ENCODE measurements around the gene MYF5.
"Not testable (repeated sequence)": the region's sequence is repeated elsewhere in the genome, so short reads cannot be mapped to it uniquely, and the experiment has no call there.

The MYF5 gene

DNA sequence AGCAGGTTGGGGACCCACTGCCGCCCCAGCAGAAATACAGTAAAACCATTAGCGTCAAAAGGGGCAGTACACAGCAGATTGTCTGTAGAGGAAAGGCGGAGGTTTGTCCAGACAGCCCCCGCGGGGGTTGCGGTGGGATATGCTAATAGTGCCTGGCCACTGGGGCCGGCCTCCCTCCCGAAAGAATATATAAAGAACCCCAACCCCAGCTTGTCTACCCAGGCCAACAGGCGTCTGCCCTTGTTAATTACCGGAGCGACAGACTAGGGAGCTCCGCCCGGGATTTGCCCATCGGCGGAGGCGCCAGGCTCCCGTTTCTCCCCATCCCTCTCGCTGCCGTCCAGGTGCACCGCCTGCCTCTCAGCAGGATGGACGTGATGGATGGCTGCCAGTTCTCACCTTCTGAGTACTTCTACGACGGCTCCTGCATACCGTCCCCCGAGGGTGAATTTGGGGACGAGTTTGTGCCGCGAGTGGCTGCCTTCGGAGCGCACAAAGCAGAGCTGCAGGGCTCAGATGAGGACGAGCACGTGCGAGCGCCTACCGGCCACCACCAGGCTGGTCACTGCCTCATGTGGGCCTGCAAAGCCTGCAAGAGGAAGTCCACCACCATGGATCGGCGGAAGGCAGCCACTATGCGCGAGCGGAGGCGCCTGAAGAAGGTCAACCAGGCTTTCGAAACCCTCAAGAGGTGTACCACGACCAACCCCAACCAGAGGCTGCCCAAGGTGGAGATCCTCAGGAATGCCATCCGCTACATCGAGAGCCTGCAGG lies at the start of gene MYF5:
MYF5 (plus strand) TSS at position 217 of the 774 bp plus-strand sequence; CDS start at position 369, 152 bp downstream.
- DNase-seq: no peak

DNA sequence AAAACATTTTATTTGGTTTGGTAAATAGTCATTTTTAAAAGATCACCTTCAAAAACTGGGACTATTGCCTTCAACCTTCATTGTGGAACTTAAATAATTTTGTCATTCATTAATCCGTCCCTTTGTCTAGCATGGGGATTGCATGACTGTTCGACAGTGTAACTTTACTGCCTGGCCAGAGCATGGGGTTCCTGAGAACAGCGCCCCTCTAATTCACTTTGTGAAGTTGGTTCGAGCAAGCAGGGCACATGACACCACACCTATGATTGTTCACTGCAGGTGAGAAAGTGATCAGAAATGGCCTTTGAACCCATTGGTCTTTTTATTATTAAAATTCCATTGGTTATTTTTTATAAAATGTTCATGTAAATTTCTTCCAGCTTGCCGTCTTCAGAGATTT lies 46.5 kb upstream of the MYF5 start:
- no peak for DNase-seq

DNA sequence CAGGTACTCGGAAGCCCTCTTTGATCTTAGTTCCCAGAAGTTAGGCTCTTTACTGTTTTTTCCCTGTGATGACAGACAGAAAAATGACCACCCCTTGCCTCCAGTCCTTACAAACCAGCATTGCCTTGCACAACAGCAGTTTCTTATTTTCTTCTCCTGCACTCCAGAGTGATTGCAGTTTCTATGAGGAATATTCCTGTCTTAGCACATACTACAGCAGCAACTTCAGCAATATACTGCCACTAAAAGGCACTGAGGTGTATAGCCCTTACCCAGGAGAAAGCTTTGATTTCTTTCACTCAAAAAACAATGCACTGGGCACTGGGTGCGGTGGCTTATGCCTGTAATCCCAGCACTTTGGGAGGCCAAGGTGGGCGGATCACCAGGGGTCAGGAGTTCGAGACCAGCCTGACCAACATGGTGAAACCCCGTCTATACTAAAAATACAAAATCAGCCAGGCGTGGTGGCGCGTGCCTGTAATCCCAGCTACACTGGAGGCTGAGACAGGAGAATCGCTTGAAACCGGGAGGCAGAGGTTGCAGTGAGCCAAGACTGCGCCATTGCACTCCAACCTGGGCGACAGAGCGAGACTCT lies 40.6 kb upstream of the MYF5 start:
- DNase-seq: not testable (repeated sequence)

DNA sequence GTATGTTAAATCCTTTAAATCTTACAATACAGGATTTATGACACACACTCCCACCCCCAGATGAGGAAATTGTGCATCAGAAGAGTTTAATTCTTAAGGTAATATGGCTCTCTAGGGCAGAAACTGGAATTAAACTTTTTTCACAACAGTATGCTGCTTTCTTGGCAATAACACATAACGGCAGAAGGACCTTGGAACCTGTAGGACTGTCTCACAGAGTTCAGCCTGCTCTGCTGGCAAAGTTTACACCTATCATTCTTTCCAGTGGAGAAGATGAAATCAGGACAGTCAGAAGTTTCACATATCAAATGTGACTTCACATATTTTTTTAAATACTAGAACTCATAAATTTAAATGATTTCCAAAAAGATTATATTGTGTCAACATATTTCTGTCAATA lies 39.9 kb upstream of the MYF5 start:
- DNase-seq: no peak

DNA sequence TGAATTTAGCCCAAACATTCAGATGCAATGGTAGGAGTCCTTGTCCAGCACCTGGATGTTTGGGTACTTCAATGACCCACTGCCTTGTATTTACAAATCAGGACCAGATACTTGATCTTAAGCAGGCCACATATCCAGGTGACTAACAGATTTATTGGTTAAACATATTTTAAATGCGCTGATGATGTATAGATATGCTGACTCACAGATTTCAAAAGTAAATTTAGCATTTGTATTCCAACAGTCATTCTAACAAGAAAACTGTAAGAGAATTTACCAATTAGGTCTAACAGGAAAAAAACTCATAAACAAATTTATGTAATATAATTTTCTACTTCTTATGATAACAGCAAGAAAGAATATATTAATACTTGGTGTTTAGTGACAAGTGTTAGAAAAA lies 38.7 kb upstream of the MYF5 start:
- no peak for DNase-seq

DNA sequence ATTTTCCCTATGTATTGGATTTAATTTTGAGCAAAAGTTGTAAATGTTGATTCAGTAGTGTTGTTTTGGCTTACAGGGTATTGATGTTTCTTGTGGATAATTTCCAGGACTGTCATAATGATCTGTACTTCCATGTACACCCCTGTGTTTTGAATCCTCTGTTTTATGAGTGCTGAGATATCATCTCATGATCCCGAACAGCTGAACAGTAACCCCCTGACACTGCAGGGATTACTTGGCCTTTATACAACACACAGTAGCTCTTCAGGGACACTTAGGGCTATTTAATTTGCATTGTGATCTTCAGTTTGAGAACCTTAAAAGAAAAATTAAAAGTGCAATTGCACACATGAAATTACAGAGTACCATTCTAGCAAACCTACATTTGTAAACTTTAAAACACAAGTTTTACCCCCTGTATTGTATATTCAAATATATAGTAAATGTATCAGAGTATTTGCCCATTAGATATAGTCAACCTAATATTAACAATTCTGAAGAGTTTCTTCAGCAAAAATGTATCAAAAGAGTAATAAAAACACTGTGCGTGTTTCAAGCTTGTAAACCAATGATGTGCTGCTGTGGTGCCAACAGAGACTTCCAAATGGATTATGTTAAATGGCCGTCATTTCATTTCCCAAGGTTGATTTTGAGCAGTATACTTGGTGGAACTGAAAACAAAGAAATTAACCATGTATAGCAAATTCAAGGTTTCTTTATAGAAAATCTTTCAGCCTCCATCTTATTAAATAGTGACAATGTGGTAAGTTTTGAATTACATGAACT lies 37.2 kb upstream of the MYF5 start:
- no peak for DNase-seq

DNA sequence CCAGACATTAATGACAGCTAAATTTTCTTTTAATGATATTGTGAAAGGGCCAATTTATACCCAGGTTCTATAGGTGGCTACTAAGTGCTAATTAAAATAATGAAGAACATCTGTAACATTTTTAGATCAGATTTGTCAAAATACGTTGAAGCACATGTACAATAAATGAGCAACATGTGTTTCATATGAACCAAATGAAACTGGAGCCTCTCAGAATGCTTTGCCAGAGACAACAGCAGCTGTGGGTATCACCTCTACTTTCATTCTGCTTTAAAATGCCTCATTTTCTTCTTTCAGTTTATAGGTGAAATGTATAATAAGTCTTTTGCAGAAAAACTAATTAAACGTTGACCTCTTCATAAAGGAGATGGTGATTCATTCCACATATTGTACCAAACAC lies 35.4 kb upstream of the MYF5 start:
- DNase-seq: no peak

DNA sequence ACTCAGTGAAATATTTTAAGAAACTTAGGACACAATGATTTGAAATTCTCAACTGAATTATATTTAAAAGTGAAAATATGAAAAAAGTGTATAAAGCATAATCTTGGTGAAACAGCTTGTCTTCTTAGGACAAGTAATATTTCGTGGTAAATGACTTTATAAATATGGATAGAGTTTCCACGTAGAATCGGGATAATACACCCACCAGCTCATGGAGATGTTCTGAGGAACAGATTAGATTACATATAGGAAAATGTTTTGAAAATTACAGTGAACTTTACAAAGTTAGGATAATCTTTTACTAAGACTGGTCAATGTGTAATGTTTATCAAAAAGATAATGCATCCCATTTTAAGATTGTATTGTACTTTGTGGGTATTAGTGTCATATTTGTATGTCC lies 34.9 kb upstream of the MYF5 start:
- DNase-seq: no peak

DNA sequence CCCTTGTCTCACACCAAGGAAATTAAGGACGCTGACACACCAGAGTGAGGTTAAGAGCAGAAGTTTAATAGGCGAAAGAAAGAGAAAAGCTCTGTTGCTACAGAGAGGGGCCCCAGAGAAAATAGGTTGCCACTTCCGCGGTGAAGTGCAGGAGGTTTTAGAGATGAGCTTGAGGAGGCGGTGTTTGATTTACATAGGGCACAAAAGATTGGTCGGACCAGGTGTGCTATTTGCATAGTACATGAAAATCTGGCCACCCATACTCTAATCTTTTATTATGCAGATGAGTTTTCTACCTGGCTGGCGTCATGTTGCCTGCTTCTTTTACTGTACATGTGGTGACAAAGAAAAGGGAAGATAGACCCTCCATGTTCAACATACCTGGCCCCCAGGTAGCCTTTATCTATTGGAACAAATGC lies 32.6 kb upstream of the MYF5 start:
- no peak for DNase-seq

DNA sequence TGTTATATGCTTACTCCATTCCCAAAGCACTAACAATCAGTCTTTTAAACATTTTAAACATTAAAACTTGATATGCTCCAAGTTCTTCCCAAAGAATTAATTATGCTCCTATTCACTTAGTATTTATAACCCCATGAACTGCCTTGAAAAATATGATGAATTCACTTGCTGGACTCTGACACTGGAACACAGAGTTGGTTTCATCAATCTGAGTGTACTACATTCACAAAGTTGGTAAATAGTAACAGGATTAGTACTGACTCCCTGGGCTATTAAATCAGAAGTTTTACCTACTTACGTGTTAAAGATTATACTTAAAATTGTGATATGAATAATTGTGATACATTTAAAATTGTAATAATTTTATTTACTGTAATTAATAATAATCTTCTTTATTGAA lies 26.6 kb upstream of the MYF5 start:
- DNase-seq: no peak

DNA sequence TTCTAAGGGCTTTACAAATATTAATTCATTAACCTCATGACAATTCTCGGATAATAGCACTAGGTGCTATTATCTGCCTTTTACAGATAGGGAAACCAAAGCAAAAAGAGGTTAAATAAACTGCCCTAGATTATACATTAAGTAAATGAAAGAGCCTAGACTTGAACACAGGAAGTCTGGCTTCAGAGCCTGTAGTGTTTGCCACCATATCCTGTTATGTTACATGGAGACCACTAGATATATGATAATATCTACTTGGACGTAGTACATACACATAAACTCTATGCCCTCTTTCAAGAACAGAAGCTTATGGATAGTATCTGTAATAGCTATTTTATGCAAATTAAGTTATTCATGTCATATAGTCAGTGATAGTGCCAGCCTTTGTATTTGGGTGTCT lies 26.2 kb upstream of the MYF5 start:
- DNase-seq: no peak

DNA sequence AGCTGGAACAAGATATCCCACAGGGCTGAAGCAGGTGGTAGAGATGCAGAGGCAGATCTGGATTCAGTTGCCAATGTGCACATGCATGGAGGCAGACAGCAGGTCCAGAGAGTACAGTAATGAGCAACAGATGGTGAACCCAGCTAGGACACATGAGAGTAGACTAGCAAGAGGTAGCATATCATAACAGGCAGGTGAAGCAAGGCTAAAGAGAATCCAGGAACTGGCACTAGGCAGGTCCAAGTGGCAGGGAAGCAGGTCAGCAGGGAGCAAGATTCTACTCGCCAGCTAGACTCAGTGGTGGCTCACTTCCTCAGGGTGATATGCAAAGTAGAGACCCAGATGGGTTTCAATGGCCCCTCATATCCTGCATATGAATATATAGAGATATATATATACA lies 24.6 kb upstream of the MYF5 start:
- no peak for DNase-seq

DNA sequence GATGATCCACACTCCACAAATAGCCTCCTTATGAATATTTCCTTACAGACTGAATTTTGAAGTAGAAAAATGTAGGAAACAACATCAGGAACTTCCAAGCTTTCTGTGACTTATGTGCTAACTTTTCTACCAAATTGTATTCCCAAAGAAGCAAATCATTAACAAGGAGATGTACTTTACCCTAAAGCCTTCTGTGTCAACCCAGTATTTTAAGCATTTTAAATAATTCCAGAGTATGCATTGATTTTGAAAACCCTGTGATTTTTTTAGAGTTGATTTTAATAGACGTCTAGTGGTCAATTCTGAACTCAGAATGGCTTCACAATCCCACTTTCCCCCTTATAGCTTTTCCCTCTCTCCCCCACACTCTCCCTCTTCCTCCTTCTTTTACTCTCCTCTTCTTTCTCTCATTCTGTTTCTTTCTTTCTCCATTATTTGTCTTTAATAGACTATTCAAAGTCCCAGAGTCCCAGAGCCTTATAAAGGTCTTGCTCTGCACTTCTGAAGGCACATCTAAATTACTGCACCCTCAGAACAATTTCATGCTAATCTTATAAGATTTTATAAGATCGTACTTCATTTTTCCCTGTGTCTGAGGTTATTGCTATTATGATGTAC lies 19.3 kb upstream of the MYF5 start:
- no peak for DNase-seq

DNA sequence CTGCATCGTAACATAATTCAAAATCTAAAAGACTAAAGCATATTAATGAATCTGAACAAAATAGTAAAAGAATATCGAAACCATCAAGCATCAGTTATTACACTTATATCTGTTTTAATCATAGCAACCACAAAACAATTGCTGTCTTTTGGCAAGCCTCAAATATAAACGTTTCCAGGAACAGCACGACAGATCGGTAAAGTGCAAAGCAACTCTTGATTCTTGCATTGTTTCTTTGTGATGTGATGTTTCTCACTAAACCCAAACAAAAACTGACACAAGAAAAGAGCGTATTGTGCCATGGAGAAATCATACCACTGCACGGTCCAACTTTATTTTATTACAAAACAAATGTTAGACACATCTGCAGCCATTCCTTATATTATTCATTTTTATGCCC lies 18.5 kb upstream of the MYF5 start:
- no peak for DNase-seq

DNA sequence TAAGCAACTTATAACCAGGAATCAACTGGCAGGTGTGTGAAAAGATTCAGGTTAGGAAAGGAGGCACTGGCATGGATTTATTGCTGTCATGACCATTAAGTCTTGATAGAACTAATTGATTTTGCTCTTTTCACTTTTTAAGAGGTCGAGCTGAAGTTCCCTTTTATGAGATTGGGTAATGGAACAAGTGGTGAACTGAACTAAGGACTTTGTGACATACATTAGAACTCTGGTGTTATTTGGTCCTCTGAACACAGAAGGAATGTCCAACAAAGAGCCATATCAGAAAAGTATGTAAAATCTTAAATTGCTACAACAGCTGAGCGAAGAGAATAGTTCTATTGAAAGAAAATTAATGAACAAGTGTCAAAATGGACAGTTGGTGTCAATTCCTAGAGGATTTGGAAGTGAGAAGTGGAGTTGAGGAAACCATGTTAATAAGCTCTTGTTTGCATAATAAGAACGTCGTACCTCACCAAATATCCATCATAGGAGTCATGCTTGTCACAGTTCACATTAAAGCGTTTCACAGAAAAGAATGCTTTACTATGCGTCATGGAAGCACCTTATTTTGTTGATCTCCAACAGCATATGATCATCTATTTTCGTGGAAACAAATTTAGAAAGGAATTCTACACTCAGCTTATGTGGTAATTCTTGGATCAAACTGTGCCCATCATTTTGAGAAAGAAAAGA lies 17.7 kb upstream of the MYF5 start:
- no peak for DNase-seq

DNA sequence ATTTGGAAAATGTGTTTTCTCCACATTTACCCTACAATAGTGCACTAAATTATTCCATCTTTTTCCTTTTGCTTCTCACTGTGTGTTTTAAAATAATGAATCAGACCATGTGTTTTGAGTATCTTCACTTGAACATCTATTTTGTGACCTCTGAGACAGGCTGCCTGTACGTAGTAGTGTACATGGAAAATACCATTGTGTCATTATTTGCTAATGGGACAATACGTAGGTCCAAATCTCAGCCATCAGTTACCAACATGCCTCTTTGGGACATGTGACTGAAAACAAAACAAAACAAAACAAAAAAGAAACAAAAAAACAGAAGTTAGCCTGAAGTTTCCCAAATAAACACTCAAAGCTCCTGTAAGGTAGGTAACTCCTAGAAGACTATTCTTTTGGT lies 16.4 kb upstream of the MYF5 start:
- DNase-seq: no peak

DNA sequence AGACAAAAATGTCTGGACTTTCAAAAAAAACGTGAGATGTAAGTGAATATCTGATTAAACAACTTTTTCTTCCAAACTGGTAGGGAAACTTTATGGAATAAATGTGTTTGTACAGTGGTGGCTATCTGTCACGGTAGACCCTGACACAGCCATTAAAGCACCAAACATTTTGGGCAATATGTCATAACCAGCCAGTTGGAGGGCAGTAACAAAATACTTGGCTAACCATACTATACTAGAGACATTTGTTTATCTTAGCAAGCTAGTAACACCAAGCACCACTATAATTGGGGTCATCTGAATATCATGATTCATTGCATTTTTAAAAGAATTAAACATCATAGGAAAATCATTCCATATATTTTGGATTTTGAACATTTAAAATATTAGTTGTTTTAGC lies 15.3 kb upstream of the MYF5 start:
- no peak for DNase-seq

DNA sequence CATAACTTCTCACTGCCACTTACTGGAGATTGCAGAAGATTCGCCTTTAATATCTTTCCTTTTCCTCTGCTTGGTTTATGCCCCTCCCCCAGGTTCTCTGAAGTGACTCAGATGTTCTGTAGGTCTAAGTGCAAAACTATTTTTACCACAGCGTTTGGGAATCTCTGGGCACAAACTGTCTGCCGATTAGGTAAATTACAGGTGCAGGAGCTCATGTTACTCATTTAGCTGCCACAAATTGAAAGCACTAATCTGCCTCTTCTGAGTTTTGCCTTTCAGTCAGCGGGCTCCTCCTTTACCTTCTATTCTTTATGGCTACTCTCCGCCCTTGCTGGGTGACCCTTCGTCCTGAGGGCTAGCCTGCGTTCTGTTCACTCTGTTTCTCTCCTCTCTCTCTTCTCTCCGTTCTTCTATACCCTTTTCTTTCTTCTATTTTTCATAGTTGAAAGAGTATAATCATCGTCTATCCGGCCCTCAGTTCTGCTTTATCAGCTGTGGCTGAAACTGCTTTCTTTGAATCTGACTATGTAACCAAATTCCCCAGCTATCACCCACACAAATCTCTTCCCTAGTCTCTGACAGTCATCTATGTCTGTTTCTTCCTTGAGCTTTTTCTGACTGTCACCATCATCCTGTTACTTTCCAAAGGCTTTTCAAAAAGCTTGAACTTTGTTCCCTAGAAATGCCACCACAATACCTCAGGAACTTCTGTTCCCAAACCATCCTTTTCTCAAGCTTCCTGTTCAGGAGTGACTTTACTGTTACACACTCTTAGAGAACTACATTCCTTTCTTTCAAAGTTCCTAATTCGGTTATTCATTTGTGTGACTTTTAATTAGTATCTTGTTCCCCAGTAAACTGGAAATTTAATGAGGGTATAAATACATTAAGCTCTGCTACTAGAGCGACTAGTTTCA lies 13.6 kb upstream of the MYF5 start:
- no peak for DNase-seq

DNA sequence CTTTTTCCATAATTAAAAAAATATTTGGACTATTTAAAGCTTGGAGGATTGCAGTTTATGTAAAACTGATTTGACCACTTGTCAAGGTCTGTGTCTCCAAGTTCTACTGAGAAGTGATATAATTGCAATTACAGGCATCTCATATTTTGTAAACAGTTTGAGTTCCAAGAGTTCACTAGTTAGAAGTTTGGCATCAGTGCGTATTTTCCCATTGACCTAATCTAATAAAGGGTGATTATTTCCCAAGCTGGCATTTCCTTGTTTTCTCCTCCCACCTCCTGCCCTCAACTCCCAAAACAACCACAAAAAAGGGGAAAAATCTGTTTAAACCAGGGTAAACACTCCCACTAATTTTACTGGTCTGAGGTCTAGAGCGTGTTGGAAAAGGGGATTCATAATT lies 12.3 kb upstream of the MYF5 start:
- no peak for DNase-seq

DNA sequence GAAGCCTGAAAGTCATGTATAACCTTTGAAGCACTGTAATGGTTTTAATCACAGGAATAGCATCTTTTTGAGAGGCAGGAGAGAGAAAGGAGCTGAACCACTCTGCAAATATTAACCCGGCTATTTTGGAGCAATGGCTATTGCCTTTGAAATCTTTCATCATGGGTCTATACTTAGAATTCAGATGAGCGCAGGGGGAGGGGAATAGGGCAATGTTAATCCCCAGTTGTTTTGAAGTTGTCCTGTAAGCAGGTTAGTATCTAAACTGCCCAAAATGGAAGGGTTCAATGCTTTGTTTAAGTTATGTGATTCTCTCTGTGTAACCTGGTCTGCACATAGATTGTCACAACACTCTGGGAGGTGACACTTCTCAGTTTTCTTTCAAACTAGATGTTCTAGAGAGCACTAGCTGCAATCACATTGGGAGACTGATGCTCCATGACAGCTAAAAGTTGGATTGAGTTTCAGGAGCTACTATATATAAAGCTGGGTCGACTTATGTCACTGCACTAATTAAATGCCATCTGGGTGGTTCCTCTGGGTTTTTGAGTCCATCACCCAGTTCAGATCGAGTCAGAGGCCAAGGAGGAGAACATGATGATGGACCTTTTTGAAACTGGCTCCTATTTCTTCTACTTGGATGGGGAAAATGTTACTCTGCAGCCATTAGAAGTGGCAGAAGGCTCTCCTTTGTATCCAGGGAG lies 9.4 kb upstream of the MYF5 start, which contains the start of gene MYF6:
MYF6 (plus strand) TSS at position 509 of the 704 bp plus-strand sequence; CDS start at position 595, 86 bp downstream.
- no peak for DNase-seq

DNA sequence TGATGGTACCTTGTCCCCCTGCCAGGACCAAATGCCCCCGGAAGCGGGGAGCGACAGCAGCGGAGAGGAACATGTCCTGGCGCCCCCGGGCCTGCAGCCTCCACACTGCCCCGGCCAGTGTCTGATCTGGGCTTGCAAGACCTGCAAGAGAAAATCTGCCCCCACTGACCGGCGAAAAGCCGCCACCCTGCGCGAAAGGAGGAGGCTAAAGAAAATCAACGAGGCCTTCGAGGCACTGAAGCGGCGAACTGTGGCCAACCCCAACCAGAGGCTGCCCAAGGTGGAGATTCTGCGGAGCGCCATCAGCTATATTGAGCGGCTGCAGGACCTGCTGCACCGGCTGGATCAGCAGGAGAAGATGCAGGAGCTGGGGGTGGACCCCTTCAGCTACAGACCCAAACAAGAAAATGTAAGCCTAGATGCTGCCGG lies 8.9 kb upstream of the MYF5 start:
- no peak for DNase-seq

Data from NCI-H446 treated with DMSO at 0.1 percent for 48 hours (cell line).